ENCODE results near the gene SCAMP3. TPM values are rescaled to one million over a fixed set of nuclear protein-coding genes. Genes with fewer than 3 reads are reported as not detected.

Gene SCAMP3
- total and polyA plus RNA-seq, 10 of the 15 experiments (the other 5 are each of a cell fraction or from before 2014, with no cell fraction given): 17.2 to 133 (median 87.3) TPM

DNA sequence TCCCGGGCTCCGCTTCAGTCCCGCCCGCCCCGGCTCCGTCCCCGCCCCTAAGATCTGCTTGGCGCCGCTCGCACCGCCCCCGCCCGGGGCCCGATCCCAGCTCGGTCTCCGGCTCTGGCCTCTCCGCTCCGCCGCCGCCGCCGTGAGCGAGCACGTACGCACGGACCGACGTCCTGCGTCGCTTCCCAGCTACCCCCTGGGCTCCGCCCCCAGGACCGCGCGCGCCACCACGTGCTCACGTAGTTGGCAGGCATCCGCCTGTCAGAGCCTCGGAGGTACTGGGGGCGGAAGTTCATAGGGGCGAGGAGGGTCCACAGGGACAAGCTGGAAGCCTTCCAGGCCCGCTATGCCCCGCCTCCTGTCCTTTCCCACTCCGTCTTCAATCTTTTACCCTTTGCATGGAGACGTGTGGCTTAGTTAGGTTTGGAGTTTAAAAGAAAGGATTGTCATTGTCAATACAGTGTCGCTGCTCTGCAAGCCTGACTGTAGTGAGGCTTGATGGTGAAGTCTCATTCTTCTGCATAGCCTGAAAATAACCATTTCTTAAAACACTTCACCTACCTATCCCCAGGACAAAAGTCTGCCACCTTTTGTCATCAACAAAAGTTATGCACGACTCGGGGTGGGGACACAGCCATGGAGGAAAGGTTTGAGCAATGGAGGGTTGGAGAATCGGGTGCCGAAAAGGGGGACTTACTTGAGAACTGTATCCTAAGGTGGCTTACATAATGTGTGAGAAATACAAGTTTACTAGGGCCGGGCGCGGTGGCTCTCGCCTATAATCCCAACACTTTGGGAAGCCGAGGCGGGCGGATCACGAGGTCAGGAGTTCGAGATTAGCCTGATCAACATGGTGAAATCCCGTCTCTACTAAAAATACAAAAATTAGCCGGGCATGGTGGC is 11.4 kb upstream of the SCAMP3 start, which contains the start of gene CLK2:
Gene CLK2 (minus strand): TSS at position 162 of the 903 bp plus-strand sequence. CDS start 2,527 bp downstream, outside the sequence.
- DNase-seq (ENCODE audit: low read depth, low spot score) (peak; percentile 83), FAIRE-seq (peak; percentile 27), ATAC-seq (peak; percentile 91)
- H3K79me2 ChIP-seq (ENCODE audit: control insufficient read depth, insufficient read depth, low read length): peaks cover 30% of the 10 kb centered on the region
- no peaks in the 10 kb centered on the region for H4K20me1 ChIP-seq (ENCODE audit: control insufficient read depth, insufficient read depth)
- peaks cover 13% of the 10 kb centered on the region for H3K4me1 ChIP-seq (ENCODE audit: control insufficient read depth, insufficient read depth, low read length)
- H3K9me3 ChIP-seq (replicated peaks; ENCODE audit: control insufficient read depth, insufficient read depth, low read length): no peaks in the 10 kb centered on the region
- in situ Hi-C loops (cut with MboI): no loop called here
- no peaks in the 10 kb centered on the region for H3K27me3 ChIP-seq (replicated peaks in 1 of 2; ENCODE audit: control insufficient read depth in 2 of 2, insufficient read depth in 2 of 2, low read length in 1 of 2)
- 31% methylated on average over 37 of the region's 61 CpGs for WGBS (ENCODE audit: insufficient coverage, insufficient replicate concordance, low lambda C conversion rate, missing lambda C conversion rate)
- peak within 1 kb of the TSS; percentile 83 for H3K4me3 ChIP-seq
- no TSS peak for BruUV-seq (replicated peaks)
- peak within 1 kb of the TSS; percentile 86 for H3K27ac ChIP-seq (ENCODE audit: control insufficient read depth, insufficient read depth)
- ChIA-PET CTCF (interaction anchor here (0.5 to 8.6 kb wide), 7 partner anchors 12 to 454 kb away, joined by 3 to 80 read pairs (median 3); partner anchors contain the start of genes KRTCAP2, RUSC1 and SCAMP3), RAD21 (ENCODE audit: unreplicated experiment) (interaction anchor here (1.0 to 3.0 kb wide), 9 partner anchors 12 to 231 kb away, joined by 3 to 13 read pairs (median 6); partner anchors contain the start of gene FDPS), POLR2A (interaction anchor here (0.5 to 4.5 kb wide), 15 partner anchors 10 to 865 kb away, joined by 3 to 41 read pairs (median 6); partner anchors contain the start of genes FDPS, KRTCAP2, SCAMP3 and TRIM46), SMC1A (ENCODE audit: uncharacterized antibody, unreplicated experiment) (interaction anchor here (0.8 to 3.3 kb wide), 6 partner anchors 10 to 51 kb away, joined by 3 to 17 read pairs (median 6); no protein-coding TSS in a partner anchor)
- intact Hi-C loops (cut with micrococcal nuclease; ENCODE audit: unreplicated experiment): loop anchor here (2.0 kb wide), 1 partner anchor 35 kb away; the partner anchor contains the start of gene FDPS
- H3K9ac ChIP-seq (ENCODE audit: control insufficient read depth, insufficient read depth, low read length): peak within 1 kb of the TSS; percentile 79
- peak within 1 kb of the TSS; percentile 100 for H2AFZ ChIP-seq (ENCODE audit: control insufficient read depth, low read depth, low read length)
- peak within 1 kb of the TSS; percentile 99 for H3K4me2 ChIP-seq (ENCODE audit: control insufficient read depth, insufficient read depth)
- H3K36me3 ChIP-seq (ENCODE audit: control insufficient read depth in 2 of 2, insufficient read depth in 2 of 2, low read length in 1 of 2): peaks cover 16% of the 10 kb centered on the region in 2 experiments; a peak in 3 of 4 replicates
- peak; percentile 16; the same call in 1 of the 2 replicates for TF ChIP-seq TCF12 (IDR thresholded peaks at IDR 0.05; ENCODE audit: low read depth, low read length)
- TF ChIP-seq POLR2AphosphoS2 (IDR thresholded peaks at IDR 0.05; ENCODE audit: low read depth, low read length): peak; percentile 89
- peak; percentile 23 for TF ChIP-seq MYC (IDR thresholded peaks at IDR 0.05; ENCODE audit: insufficient read depth, insufficient read length, insufficient replicate concordance, low read length, severe bottlenecking)
- TF ChIP-seq KAT2A (conservative IDR thresholded peaks at IDR 0.05; ENCODE audit: control insufficient read depth, low read depth, low read length): no peak
- TF ChIP-seq, protein P1, sequence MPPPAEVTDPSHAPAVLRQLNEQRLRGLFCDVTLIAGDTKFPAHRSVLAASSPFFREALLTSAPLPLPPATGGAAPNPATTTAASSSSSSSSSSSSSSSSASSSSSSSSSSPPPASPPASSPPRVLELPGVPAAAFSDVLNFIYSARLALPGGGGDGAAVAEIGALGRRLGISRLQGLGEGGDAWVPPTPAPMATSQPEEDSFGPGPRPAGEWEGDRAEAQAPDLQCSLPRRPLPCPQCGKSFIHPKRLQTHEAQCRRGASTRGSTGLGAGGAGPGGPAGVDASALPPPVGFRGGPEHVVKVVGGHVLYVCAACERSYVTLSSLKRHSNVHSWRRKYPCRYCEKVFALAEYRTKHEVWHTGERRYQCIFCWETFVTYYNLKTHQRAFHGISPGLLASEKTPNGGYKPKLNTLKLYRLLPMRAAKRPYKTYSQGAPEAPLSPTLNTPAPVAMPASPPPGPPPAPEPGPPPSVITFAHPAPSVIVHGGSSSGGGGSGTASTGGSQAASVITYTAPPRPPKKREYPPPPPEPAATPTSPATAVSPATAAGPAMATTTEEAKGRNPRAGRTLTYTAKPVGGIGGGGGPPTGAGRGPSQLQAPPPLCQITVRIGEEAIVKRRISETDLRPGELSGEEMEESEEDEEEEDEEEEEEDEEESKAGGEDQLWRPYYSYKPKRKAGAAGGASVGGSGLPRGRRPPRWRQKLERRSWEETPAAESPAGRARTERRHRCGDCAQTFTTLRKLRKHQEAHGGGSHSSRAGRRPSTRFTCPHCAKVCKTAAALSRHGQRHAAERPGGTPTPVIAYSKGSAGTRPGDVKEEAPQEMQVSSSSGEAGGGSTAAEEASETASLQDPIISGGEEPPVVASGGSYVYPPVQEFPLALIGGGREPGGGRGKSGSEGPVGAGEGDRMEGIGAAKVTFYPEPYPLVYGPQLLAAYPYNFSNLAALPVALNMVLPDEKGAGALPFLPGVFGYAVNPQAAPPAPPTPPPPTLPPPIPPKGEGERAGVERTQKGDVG (CRISPR knock-in tag; IDR thresholded peaks at IDR 0.05): no peak
- no peak for TF ChIP-seq HDAC2 (IDR thresholded peaks at IDR 0.05)
- no peak for TF ChIP-seq DPF2 (IDR thresholded peaks at IDR 0.05)
- TF ChIP-seq SIX5 (IDR thresholded peaks at IDR 0.05; ENCODE audit: low read depth, low read length, severe bottlenecking): peak; percentile 36
- TF ChIP-seq, protein P2, sequence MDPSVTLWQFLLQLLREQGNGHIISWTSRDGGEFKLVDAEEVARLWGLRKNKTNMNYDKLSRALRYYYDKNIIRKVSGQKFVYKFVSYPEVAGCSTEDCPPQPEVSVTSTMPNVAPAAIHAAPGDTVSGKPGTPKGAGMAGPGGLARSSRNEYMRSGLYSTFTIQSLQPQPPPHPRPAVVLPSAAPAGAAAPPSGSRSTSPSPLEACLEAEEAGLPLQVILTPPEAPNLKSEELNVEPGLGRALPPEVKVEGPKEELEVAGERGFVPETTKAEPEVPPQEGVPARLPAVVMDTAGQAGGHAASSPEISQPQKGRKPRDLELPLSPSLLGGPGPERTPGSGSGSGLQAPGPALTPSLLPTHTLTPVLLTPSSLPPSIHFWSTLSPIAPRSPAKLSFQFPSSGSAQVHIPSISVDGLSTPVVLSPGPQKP (IDR thresholded peaks at IDR 0.05; ENCODE audit: low read depth, low read length): peak; percentile 72; the same call in 1 of the 2 replicates
- TF ChIP-seq, protein P3, sequence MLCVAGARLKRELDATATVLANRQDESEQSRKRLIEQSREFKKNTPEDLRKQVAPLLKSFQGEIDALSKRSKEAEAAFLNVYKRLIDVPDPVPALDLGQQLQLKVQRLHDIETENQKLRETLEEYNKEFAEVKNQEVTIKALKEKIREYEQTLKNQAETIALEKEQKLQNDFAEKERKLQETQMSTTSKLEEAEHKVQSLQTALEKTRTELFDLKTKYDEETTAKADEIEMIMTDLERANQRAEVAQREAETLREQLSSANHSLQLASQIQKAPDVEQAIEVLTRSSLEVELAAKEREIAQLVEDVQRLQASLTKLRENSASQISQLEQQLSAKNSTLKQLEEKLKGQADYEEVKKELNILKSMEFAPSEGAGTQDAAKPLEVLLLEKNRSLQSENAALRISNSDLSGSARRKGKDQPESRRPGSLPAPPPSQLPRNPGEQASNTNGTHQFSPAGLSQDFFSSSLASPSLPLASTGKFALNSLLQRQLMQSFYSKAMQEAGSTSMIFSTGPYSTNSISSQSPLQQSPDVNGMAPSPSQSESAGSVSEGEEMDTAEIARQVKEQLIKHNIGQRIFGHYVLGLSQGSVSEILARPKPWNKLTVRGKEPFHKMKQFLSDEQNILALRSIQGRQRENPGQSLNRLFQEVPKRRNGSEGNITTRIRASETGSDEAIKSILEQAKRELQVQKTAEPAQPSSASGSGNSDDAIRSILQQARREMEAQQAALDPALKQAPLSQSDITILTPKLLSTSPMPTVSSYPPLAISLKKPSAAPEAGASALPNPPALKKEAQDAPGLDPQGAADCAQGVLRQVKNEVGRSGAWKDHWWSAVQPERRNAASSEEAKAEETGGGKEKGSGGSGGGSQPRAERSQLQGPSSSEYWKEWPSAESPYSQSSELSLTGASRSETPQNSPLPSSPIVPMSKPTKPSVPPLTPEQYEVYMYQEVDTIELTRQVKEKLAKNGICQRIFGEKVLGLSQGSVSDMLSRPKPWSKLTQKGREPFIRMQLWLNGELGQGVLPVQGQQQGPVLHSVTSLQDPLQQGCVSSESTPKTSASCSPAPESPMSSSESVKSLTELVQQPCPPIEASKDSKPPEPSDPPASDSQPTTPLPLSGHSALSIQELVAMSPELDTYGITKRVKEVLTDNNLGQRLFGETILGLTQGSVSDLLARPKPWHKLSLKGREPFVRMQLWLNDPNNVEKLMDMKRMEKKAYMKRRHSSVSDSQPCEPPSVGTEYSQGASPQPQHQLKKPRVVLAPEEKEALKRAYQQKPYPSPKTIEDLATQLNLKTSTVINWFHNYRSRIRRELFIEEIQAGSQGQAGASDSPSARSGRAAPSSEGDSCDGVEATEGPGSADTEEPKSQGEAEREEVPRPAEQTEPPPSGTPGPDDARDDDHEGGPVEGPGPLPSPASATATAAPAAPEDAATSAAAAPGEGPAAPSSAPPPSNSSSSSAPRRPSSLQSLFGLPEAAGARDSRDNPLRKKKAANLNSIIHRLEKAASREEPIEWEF (IDR thresholded peaks at IDR 0.05; ENCODE audit: insufficient replicate concordance, low read depth, low read length): no peak
- TF ChIP-seq, protein P4, sequence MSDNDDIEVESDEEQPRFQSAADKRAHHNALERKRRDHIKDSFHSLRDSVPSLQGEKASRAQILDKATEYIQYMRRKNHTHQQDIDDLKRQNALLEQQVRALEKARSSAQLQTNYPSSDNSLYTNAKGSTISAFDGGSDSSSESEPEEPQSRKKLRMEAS (IDR thresholded peaks at IDR 0.05; ENCODE audit: low read depth, low read length): peak; percentile 96

Data from GM12878 (cell line).